ENCODE data around the gene MROH7. TPM values are rescaled to one million over a fixed set of nuclear protein-coding genes. Genes with fewer than 3 reads are reported as not detected.

MROH7 gene
- total and polyA plus RNA-seq, 8 donors = 0.68 to 33.8 (median 5.2) TPM

GRCh38 chr1:54751426-54751825, 109.8 kb downstream of the MROH7 start:
- 72 to 82% (median 76%) methylated on average over 4 of the region's 4 CpGs for WGBS, 5 donors
- Histone ChIP-seq H3K27me3 (no peaks in the 10 kb centered on the region), H3K9me3 (no peaks in the 10 kb centered on the region), H3K27ac (no peak overlapping the region), H3K36me3 (peaks cover 0 to 11% (median 8%) of the 10 kb centered on the region in 4 donors), H3K4me3 (no peak overlapping the region), H3K4me1 (no peaks in the 10 kb centered on the region)
- DNase-seq = no peak
- intact Hi-C loops (cut with DNase I; ENCODE audit: low total_unique reads) = no loop called here
- TF ChIP-seq POLR2AphosphoS5 (IDR thresholded peaks at IDR 0.05) (no peak), EP300 (IDR thresholded peaks at IDR 0.05) (no peak), CTCF (IDR thresholded peaks at IDR 0.05) (no peak)

GRCh38 chr1:54754045-54754444, 112.5 kb downstream of the MROH7 start:
- 93 to 96% (median 95%) methylated on average over 18 to 22 of the region's 22 CpGs for WGBS, 5 donors
- no peaks in the 10 kb centered on the region for H3K27me3 ChIP-seq
- no peak for DNase-seq
- no peak overlapping the region for H3K27ac ChIP-seq
- H3K9me3 ChIP-seq = no peaks in the 10 kb centered on the region
- intact Hi-C loops (cut with DNase I; ENCODE audit: low total_unique reads) = no loop called here
- H3K4me1 ChIP-seq = no peaks in the 10 kb centered on the region
- no peak for TF ChIP-seq POLR2A (IDR thresholded peaks at IDR 0.05)
- H3K36me3 ChIP-seq = peaks cover 14 to 37% (median 34%) of the 10 kb centered on the region in 4 donors
- no peak overlapping the region for H3K4me3 ChIP-seq

GRCh38 chr1:54754486-54755285, 113.1 kb downstream of the MROH7 start:
- Histone ChIP-seq H3K4me3 (no peak overlapping the region), H3K9me3 (no peaks in the 10 kb centered on the region), H3K27me3 (no peaks in the 10 kb centered on the region), H3K27ac (no peak overlapping the region), H3K4me1 (no peaks in the 10 kb centered on the region), H3K36me3 (peaks cover 14 to 42% (median 35%) of the 10 kb centered on the region in 4 donors)
- no peak for TF ChIP-seq EP300 (IDR thresholded peaks at IDR 0.05)
- DNase-seq = no peak
- intact Hi-C loops (cut with DNase I; ENCODE audit: low total_unique reads) = no loop called here
- WGBS, 5 donors = 88 to 94% (median 92%) methylated on average over 15 to 25 of the region's 25 CpGs

- WGBS, 5 donors = 93 to 100% (median 95%) methylated on average over 3 to 9 of the region's 9 CpGs
- TF ChIP-seq POLR2AphosphoS5 (IDR thresholded peaks at IDR 0.05) (no peak), EP300 (IDR thresholded peaks at IDR 0.05) (no peak), CTCF (IDR thresholded peaks at IDR 0.05) (no peak), POLR2A (IDR thresholded peaks at IDR 0.05) (no peak)
- Histone ChIP-seq H3K4me1 (peaks cover 0 to 4% (median under 1%) of the 10 kb centered on the region in 4 donors), H3K36me3 (peaks cover 14 to 42% (median 35%) of the 10 kb centered on the region in 4 donors), H3K27ac (no peak overlapping the region), H3K9me3 (no peaks in the 10 kb centered on the region), H3K27me3 (no peaks in the 10 kb centered on the region), H3K4me3 (no peak overlapping the region)
- no peak for DNase-seq
- intact Hi-C loops (cut with DNase I; ENCODE audit: low total_unique reads) = no loop called here
Measured at GRCh38 chr1:54757833-54758232, 116.2 kb downstream of the MROH7 start.

GRCh38 chr1:54758678-54759348, 117.2 kb downstream of the MROH7 start:
- no peak overlapping the region for H3K4me3 ChIP-seq
- no peaks in the 10 kb centered on the region for H3K9me3 ChIP-seq
- no peak for DNase-seq
- no peaks in the 10 kb centered on the region for H3K27me3 ChIP-seq
- H3K4me1 ChIP-seq = peaks cover 6 to 14% (median 10%) of the 10 kb centered on the region in 4 donors
- intact Hi-C loops (cut with DNase I; ENCODE audit: low total_unique reads) = no loop called here
- H3K27ac ChIP-seq = no peak overlapping the region
- peaks cover 14 to 42% (median 35%) of the 10 kb centered on the region in 4 donors for H3K36me3 ChIP-seq
- 91 to 94% (median 92%) methylated on average over 16 to 20 of the region's 20 CpGs for WGBS, 5 donors
- no peak for TF ChIP-seq CTCF (IDR thresholded peaks at IDR 0.05)
- no peak for TF ChIP-seq POLR2A (IDR thresholded peaks at IDR 0.05)
- no peak for TF ChIP-seq EP300 (IDR thresholded peaks at IDR 0.05)
- no peak for TF ChIP-seq POLR2AphosphoS5 (IDR thresholded peaks at IDR 0.05)

Other genes with a start within 250 kb of the MROH7 start
- 10 to 100 TPM in 3 of 5 donors, 1 to 10 TPM in 2; 4.3 to 77.6 (median 20.0) TPM for gene SSBP3, start 235.4 kb upstream of the MROH7 start, total RNA-seq
- gene SSBP3, start 235.4 kb upstream of the MROH7 start, polyA plus RNA-seq = 100 to 1,000 TPM in 1 of 3 donors, 10 to 100 TPM in 2; 37.0 to 100 (median 59.5) TPM
- 10 to 100 TPM; 13.9 to 87.0 (median 39.1) TPM for gene ACOT11, start 93.6 kb upstream of the MROH7 start, total RNA-seq
- 10 to 100 TPM in 1 of 3 donors, 1 to 10 TPM in 2; 5.5 to 14.7 (median 6.0) TPM for gene ACOT11, start 93.6 kb upstream of the MROH7 start, polyA plus RNA-seq
- under 1 TPM in 1 of 5 donors, not detected in 4; 0.73 TPM for gene FAM151A, start 18.3 kb upstream of the MROH7 start, total RNA-seq
- gene FAM151A, start 18.3 kb upstream of the MROH7 start, polyA plus RNA-seq = under 1 TPM in 2 of 3 donors, not detected in 1; 0.15 to 0.25 TPM
- 10 to 100 TPM in 3 of 5 donors, 1 to 10 TPM in 2; 1.4 to 66.1 (median 17.8) TPM for gene TTC4, start 74.1 kb downstream of the MROH7 start, total RNA-seq
- 10 to 100 TPM; 11.7 to 14.2 (median 12.6) TPM for gene TTC4, start 74.1 kb downstream of the MROH7 start, polyA plus RNA-seq
- 1 to 10 TPM in 2 of 5 donors, under 1 TPM in 2, not detected in 1; 0.29 to 3.6 (median 0.77) TPM for gene PARS2, start 122.7 kb downstream of the MROH7 start, total RNA-seq
- 1 to 10 TPM; 1.8 to 2.4 (median 2.2) TPM for gene PARS2, start 122.7 kb downstream of the MROH7 start, polyA plus RNA-seq
- 10 to 100 TPM in 3 of 5 donors, 1 to 10 TPM in 2; 6.7 to 65.2 (median 27.4) TPM for gene TTC22, start 159.5 kb downstream of the MROH7 start, total RNA-seq
- gene TTC22, start 159.5 kb downstream of the MROH7 start, polyA plus RNA-seq = 10 to 100 TPM in 2 of 3 donors, 1 to 10 TPM in 1; 4.2 to 26.1 (median 17.2) TPM
- 100 to 1,000 TPM in 1 of 5 donors, 10 to 100 TPM in 4; 25.7 to 347 (median 67.9) TPM for gene DHCR24, start 245.4 kb downstream of the MROH7 start, total RNA-seq
- 10 to 100 TPM; 20.0 to 77.5 (median 70.1) TPM for gene DHCR24, start 245.4 kb downstream of the MROH7 start, polyA plus RNA-seq